ENCODE data around the gene C1QL1. TPM values are rescaled to one million over a fixed set of nuclear protein-coding genes. Genes with fewer than 3 reads are reported as not detected.

Gene C1QL1
- total and polyA plus RNA-seq, 2 experiments from 2014 or later, result 0.14 to 0.86 TPM

- Histone ChIP-seq H3K36me3 (ENCODE audit: low read depth) (no peaks in the 10 kb centered on the region), H3K9me3 (ENCODE audit: low read depth) (no peaks in the 10 kb centered on the region), H3K4me1 (ENCODE audit: insufficient read depth) (peaks cover 13% of the 10 kb centered on the region), H3K27ac (no peak overlapping the region), H2AFZ (0 out of 2 replicates have a peak overlapping the region, but pooled peaks have one; percentile 46), H3K4me2 (ENCODE audit: unreplicated experiment) (no peak overlapping the region), H3K27me3 (replicated peaks; ENCODE audit: insufficient read depth) (no peaks in the 10 kb centered on the region), H3K4me3 (no peak overlapping the region), H3F3A (ENCODE audit: insufficient read depth) (no peaks in the 10 kb centered on the region), H3K79me2 (ENCODE audit: insufficient read depth) (no peaks in the 10 kb centered on the region), H4K20me1 (ENCODE audit: insufficient read depth) (no peaks in the 10 kb centered on the region), H3K9me2 (ENCODE audit: insufficient read depth) (no peaks in the 10 kb centered on the region), H3K9ac (no peak overlapping the region)
- WGBS, 2 experiments (ENCODE audit: low coverage in 1 of 2, low lambda C conversion rate in 2 of 2, missing lambda C conversion rate in 2 of 2), result 76 to 79% methylated on average over 7 of the region's 7 CpGs
- no peak for DNase-seq
- TF ChIP-seq EZH2phosphoT487 (IDR thresholded peaks at IDR 0.05; ENCODE audit: insufficient read depth, low read depth), result no peak
- TF ChIP-seq EZH2 (IDR thresholded peaks at IDR 0.05; ENCODE audit: insufficient read depth, poor library complexity, severe bottlenecking), result no peak
- in situ Hi-C loops (cut with MboI), result loop anchor here (5.0 to 10.0 kb wide), 2 partner anchors 94 to 202 kb away; no protein-coding TSS in a partner anchor
These were observed 47.5 kb downstream of the C1QL1 start for GRCh38 chr17:44920565-44920940.

- peak overlapping the region; percentile 46; the same call in 1 of the 2 replicates for H2AFZ ChIP-seq
- in situ Hi-C loops (cut with MboI), result loop anchor here (5.0 to 10.0 kb wide), 2 partner anchors 95 to 202 kb away; no protein-coding TSS in a partner anchor
- peak; percentile 89 for DNase-seq
These were observed 48.1 kb downstream of the C1QL1 start for GRCh38 chr17:44919885-44920564.

GRCh38 chr17:44919411-44919810 is 48.7 kb downstream of the C1QL1 start:
- Histone ChIP-seq H2AFZ (0 out of 2 replicates have a peak overlapping the region, but pooled peaks have one; percentile 46), H3K4me2 (ENCODE audit: unreplicated experiment) (no peak overlapping the region), H3K27ac (no peak overlapping the region), H3K4me3 (no peak overlapping the region), H3F3A (ENCODE audit: insufficient read depth) (no peaks in the 10 kb centered on the region), H3K4me1 (ENCODE audit: insufficient read depth) (peaks cover 13% of the 10 kb centered on the region), H3K9me3 (ENCODE audit: low read depth) (no peaks in the 10 kb centered on the region), H3K9me2 (ENCODE audit: insufficient read depth) (no peaks in the 10 kb centered on the region), H3K9ac (no peak overlapping the region), H4K20me1 (ENCODE audit: insufficient read depth) (no peaks in the 10 kb centered on the region), H3K36me3 (ENCODE audit: low read depth) (no peaks in the 10 kb centered on the region), H3K79me2 (ENCODE audit: insufficient read depth) (no peaks in the 10 kb centered on the region), H3K27me3 (replicated peaks; ENCODE audit: insufficient read depth) (no peaks in the 10 kb centered on the region)
- in situ Hi-C loops (cut with MboI), result no loop called here
- no peak for DNase-seq
- TF ChIP-seq EZH2phosphoT487 (IDR thresholded peaks at IDR 0.05; ENCODE audit: insufficient read depth, low read depth) (no peak), EZH2 (IDR thresholded peaks at IDR 0.05; ENCODE audit: insufficient read depth, poor library complexity, severe bottlenecking) (no peak)
- WGBS, 2 experiments (ENCODE audit: low coverage in 1 of 2, low lambda C conversion rate in 2 of 2, missing lambda C conversion rate in 2 of 2), result 60 to 62% methylated on average over 2 of the region's 2 CpGs

More at GRCh38 chr17:44919885-44920564, 48.1 kb downstream of the C1QL1 start:
- no peak overlapping the region for H3K4me2 ChIP-seq (ENCODE audit: unreplicated experiment)
- TF ChIP-seq EZH2 (IDR thresholded peaks at IDR 0.05; ENCODE audit: insufficient read depth, poor library complexity, severe bottlenecking), result no peak
- no peak overlapping the region for H3K9ac ChIP-seq
- H3K27ac ChIP-seq, result no peak overlapping the region
- 8% methylated on average over 9 of the region's 9 CpGs for WGBS, 2 experiments (ENCODE audit: low coverage in 1 of 2, low lambda C conversion rate in 2 of 2, missing lambda C conversion rate in 2 of 2)
- no peaks in the 10 kb centered on the region for H3K9me2 ChIP-seq (ENCODE audit: insufficient read depth)
- H3K27me3 ChIP-seq (replicated peaks; ENCODE audit: insufficient read depth), result no peaks in the 10 kb centered on the region
- no peaks in the 10 kb centered on the region for H3K36me3 ChIP-seq (ENCODE audit: low read depth)
- no peaks in the 10 kb centered on the region for H3F3A ChIP-seq (ENCODE audit: insufficient read depth)
- no peak overlapping the region for H3K4me3 ChIP-seq
- no peaks in the 10 kb centered on the region for H4K20me1 ChIP-seq (ENCODE audit: insufficient read depth)
- peaks cover 13% of the 10 kb centered on the region for H3K4me1 ChIP-seq (ENCODE audit: insufficient read depth)
- no peaks in the 10 kb centered on the region for H3K79me2 ChIP-seq (ENCODE audit: insufficient read depth)
- H3K9me3 ChIP-seq (ENCODE audit: low read depth), result no peaks in the 10 kb centered on the region

DNA sequence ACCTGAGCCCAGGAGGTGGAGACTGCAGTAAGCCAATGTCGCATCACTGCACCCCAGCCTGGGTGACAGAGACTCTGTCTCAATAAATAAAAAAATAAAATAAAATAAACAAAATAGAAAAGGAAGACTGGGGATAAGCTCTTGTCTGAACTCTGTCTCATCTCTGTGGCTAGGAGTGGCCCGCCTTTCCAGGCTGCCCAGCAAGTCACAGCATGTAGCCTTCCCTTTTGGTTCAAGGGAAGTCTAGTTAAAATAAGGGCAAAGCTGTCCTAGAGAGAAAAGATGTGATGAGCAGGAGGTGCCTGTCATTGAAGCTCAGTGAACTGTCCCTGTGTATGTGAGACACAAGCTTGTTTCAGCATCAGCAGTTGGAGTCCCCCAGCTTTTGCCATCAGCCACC is 50.1 kb downstream of the C1QL1 start:
- no peak overlapping the region for H3K4me3 ChIP-seq
- H3K27ac ChIP-seq, result no peak overlapping the region
- H3F3A ChIP-seq (ENCODE audit: insufficient read depth), result no peaks in the 10 kb centered on the region
- in situ Hi-C loops (cut with MboI), result no loop called here
- peaks cover 13% of the 10 kb centered on the region for H3K4me1 ChIP-seq (ENCODE audit: insufficient read depth)
- no peaks in the 10 kb centered on the region for H3K36me3 ChIP-seq (ENCODE audit: low read depth)
- H3K9me3 ChIP-seq (ENCODE audit: low read depth), result no peaks in the 10 kb centered on the region
- H4K20me1 ChIP-seq (ENCODE audit: insufficient read depth), result no peaks in the 10 kb centered on the region
- H3K27me3 ChIP-seq (replicated peaks; ENCODE audit: insufficient read depth), result no peaks in the 10 kb centered on the region
- no peaks in the 10 kb centered on the region for H3K79me2 ChIP-seq (ENCODE audit: insufficient read depth)
- no peak overlapping the region for H2AFZ ChIP-seq
- no peak for TF ChIP-seq EZH2phosphoT487 (IDR thresholded peaks at IDR 0.05; ENCODE audit: insufficient read depth, low read depth)
- H3K9ac ChIP-seq, result no peak overlapping the region
- no peak for DNase-seq
- H3K9me2 ChIP-seq (ENCODE audit: insufficient read depth), result no peaks in the 10 kb centered on the region
- 97 to 98% methylated on average over 2 of the region's 2 CpGs for WGBS, 2 experiments (ENCODE audit: low coverage in 1 of 2, low lambda C conversion rate in 2 of 2, missing lambda C conversion rate in 2 of 2)
- no peak overlapping the region for H3K4me2 ChIP-seq (ENCODE audit: unreplicated experiment)
